Measurements from ENCODE around the gene WDR46. TPM values are rescaled to one million over a fixed set of nuclear protein-coding genes. Genes with fewer than 3 reads are reported as not detected.
"Not testable (repeated sequence)": the region's sequence is repeated elsewhere in the genome, so short reads cannot be mapped to it uniquely, and the experiment has no call there.

WDR46 gene
- total RNA-seq, 2 experiments from 2014 or later, result 37.5 to 41.7 TPM

DNA sequence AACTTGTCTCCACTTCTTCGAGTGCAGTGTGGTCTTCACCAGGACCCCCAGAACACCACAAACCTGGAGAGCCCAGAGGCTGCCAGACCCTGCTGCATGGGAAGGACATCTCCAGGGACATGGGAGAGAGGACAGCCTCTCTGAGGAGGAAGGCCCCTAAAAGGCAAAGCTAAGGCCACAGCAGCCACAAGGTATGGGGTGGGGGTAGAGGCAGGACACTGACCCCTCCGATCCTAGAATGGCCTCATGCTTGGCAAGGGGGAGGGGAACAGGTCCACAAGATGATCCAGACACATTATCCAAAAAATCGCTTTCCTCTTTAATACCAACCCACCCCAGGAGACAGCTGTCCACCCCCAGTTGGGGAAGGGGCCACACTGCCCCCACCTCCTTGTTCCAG, 10.2 kb downstream of the WDR46 start:
- peak overlapping the region; percentile 98 for H3K27ac Mint-ChIP-seq
- no peak for DNase-seq
- ChIA-PET POLR2A (interaction anchor here (2.4 to 7.2 kb wide), 6 partner anchors 14 to 66 kb away, joined by 9 to 234 read pairs (median 20); partner anchors contain the start of genes PFDN6, RGL2, TAPBP and WDR46), CTCF (interaction anchor here (0.6 to 2.4 kb wide), 4 partner anchors 11 to 147 kb away, joined by 3 to 20 read pairs (median 12); partner anchors contain the start of genes PFDN6 and WDR46)
- H3K36me3 Mint-ChIP-seq (ENCODE audit: low read depth), result peaks cover 77% of the 10 kb centered on the region
- H3K27me3 Mint-ChIP-seq, result no peaks in the 10 kb centered on the region
- H3K4me1 Mint-ChIP-seq, result peaks cover 55% of the 10 kb centered on the region
- H3K4me3 Mint-ChIP-seq, result peak overlapping the region; percentile 92
- no peaks in the 10 kb centered on the region for H3K9me3 Mint-ChIP-seq

DNA sequence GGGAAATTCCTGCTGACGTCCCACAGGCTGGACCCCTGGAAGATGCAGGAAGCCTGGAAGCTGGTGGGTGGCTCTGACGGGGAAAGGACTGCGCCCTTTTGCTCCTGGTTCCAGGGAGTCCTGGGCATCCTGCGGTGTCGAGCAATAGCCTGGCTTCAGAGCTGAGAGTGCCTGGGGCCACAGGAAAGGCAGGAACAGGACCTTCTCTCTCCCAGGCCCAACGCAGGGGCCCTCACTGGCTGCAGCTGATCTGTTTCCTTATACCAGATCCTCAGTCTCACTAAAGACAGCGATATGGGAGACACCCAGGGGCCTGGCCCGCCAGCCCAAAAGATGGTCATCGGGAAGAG, 10.7 kb downstream of the WDR46 start:
- ChIA-PET CTCF (interaction anchor here (0.9 to 2.4 kb wide), 4 partner anchors 11 to 148 kb away, joined by 4 to 20 read pairs (median 13); partner anchors contain the start of genes PFDN6, WDR46 and ZBTB22), POLR2A (interaction anchor here (2.2 to 7.2 kb wide), 7 partner anchors 15 to 112 kb away, joined by 6 to 234 read pairs (median 12); partner anchors contain the start of genes PFDN6, RGL2, TAPBP and WDR46)
- no peak for DNase-seq
- Mint-ChIP-seq H3K27me3 (no peaks in the 10 kb centered on the region), H3K36me3 (ENCODE audit: low read depth) (peaks cover 81% of the 10 kb centered on the region), H3K4me3 (peak overlapping the region; percentile 92), H3K9me3 (no peaks in the 10 kb centered on the region), H3K27ac (peak overlapping the region; percentile 98), H3K4me1 (peaks cover 59% of the 10 kb centered on the region)

DNA sequence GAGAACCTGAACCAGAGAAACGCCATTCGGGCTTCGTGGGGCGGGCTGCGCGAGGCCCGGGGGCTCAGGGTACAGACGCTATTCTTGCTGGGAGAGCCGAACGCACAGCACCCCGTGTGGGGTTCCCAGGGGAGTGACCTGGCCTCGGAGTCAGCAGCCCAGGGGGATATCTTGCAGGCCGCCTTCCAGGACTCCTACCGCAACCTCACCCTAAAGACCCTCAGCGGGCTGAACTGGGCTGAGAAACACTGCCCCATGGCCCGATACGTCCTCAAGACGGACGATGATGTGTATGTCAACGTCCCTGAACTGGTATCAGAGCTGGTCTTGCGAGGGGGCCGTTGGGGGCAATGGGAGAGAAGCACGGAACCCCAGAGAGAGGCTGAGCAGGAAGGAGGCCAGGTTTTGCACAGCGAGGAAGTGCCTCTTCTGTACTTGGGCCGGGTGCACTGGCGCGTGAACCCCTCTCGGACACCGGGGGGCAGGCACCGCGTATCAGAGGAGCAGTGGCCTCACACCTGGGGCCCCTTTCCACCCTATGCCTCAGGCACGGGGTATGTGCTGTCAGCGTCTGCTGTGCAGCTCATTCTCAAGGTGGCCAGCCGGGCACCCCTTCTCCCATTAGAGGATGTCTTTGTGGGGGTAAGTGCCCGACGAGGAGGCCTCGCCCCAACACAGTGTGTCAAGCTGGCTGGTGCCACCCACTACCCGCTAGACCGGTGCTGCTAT, 11.2 kb downstream of the WDR46 start:
- Mint-ChIP-seq H3K27me3 (no peaks in the 10 kb centered on the region), H3K4me1 (peaks cover 65% of the 10 kb centered on the region), H3K4me3 (peak overlapping the region; percentile 92), H3K27ac (peak overlapping the region; percentile 98), H3K36me3 (ENCODE audit: low read depth) (peaks cover 84% of the 10 kb centered on the region), H3K9me3 (no peaks in the 10 kb centered on the region)
- peak; percentile 44 for DNase-seq
- ChIA-PET POLR2A (interaction anchor here (0.8 to 7.2 kb wide), 15 partner anchors 11 to 433 kb away, joined by 3 to 234 read pairs (median 9); partner anchors contain the start of genes PFDN6, RGL2, RING1 and TAPBP), CTCF (interaction anchor here (0.7 to 2.7 kb wide), 16 partner anchors 12 to 148 kb away, joined by 3 to 21 read pairs (median 5); partner anchors contain the start of genes PFDN6, RGL2, WDR46 and ZBTB22)

DNA sequence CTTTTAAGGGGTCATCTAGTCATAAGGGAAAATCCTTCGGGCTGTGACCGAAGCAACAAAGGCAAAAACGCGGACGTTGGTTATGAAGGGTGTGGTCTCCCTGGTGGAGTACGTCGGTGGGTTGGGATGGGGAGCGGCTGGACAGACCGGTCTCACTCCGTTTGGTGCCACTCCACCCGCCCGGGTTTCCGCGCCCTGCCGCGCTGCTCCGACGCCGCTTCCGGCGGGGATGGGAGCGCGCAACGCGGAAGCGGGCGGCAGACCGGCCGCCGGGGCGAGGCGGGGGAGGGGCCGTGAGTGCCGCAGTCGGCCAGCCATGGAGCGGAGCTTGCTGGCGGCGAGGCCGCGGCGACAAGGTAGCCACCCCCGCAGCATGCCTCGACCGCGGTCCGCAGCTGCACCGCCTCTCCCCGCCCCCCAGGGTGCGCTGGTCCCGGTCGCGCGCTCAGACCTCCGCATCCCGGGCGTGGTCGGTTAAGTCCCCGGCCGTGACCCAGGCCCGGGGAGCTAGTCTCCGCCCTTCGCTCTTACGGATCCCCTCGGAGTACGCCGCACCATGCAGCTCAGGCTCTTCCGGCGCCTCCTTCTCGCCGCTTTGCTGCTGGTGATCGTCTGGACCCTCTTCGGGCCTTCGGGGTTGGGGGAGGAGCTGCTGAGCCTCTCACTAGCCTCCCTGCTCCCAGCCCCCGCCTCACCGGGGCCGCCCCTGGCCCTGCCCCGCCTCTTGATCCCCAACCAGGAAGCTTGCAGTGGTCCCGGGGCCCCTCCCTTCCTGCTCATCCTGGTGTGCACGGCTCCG, 12.0 kb downstream of the WDR46 start, which contains the start of gene B3GALT4:
Gene B3GALT4 (plus strand): TSS at position 260 of the 799 bp plus-strand sequence. CDS start 297 bp downstream, at position 557.
- peak; percentile 79 for DNase-seq
- H3K36me3 Mint-ChIP-seq (ENCODE audit: low read depth), result peaks cover 84% of the 10 kb centered on the region
- CTCF ChIA-PET, result interaction anchor here (0.6 to 2.7 kb wide), 19 partner anchors 13 to 247 kb away, joined by 3 to 21 read pairs (median 4); partner anchors contain the start of genes KIFC1, PFDN6, RGL2 and WDR46

DNA sequence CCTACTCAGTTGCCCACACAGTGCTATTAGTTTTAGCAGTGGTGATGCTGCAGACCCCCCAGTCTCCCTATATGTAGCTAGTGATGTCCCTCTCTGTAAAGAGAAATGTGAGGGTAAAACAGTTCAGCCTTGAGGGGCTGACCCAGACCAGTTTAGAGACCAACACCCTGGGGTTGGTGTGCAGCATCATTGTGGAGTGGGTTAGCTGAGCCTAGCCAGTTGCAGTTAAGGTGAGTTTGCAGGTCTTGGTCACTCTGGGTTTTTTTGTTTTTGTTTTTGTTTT, 12.5 kb downstream of the WDR46 start:
- no peaks in the 10 kb centered on the region for H3K27me3 Mint-ChIP-seq
- no peaks in the 10 kb centered on the region for H3K9me3 Mint-ChIP-seq
- peaks cover 70% of the 10 kb centered on the region for H3K4me1 Mint-ChIP-seq
- peak overlapping the region; percentile 92 for H3K4me3 Mint-ChIP-seq
- DNase-seq, result no peak
- CTCF ChIA-PET, result interaction anchor here (0.6 to 2.7 kb wide), 13 partner anchors 13 to 247 kb away, joined by 3 to 21 read pairs (median 5); partner anchors contain the start of genes PFDN6, RGL2, WDR46 and ZBTB22
- peak overlapping the region; percentile 98 for H3K27ac Mint-ChIP-seq
- POLR2A ChIA-PET, result interaction anchor here (0.6 to 7.2 kb wide), 12 partner anchors 13 to 435 kb away, joined by 3 to 234 read pairs (median 9); partner anchors contain the start of genes PFDN6, RGL2, RING1 and TAPBP
- H3K36me3 Mint-ChIP-seq (ENCODE audit: low read depth), result peaks cover 88% of the 10 kb centered on the region

More for the DNA sequence above, 12.0 kb downstream of the WDR46 start, which contains the start of gene B3GALT4:
- POLR2A ChIA-PET, result interaction anchor here (0.8 to 7.2 kb wide), 15 partner anchors 10 to 434 kb away, joined by 3 to 234 read pairs (median 6); partner anchors contain the start of genes PFDN6, RGL2, RING1 and TAPBP
- H3K4me1 Mint-ChIP-seq, result peaks cover 70% of the 10 kb centered on the region
- H3K27ac Mint-ChIP-seq, result peak within 1 kb of the TSS; percentile 98
- no peaks in the 10 kb centered on the region for H3K27me3 Mint-ChIP-seq
- H3K9me3 Mint-ChIP-seq, result no peaks in the 10 kb centered on the region
- H3K4me3 Mint-ChIP-seq, result peak within 1 kb of the TSS; percentile 92

DNA sequence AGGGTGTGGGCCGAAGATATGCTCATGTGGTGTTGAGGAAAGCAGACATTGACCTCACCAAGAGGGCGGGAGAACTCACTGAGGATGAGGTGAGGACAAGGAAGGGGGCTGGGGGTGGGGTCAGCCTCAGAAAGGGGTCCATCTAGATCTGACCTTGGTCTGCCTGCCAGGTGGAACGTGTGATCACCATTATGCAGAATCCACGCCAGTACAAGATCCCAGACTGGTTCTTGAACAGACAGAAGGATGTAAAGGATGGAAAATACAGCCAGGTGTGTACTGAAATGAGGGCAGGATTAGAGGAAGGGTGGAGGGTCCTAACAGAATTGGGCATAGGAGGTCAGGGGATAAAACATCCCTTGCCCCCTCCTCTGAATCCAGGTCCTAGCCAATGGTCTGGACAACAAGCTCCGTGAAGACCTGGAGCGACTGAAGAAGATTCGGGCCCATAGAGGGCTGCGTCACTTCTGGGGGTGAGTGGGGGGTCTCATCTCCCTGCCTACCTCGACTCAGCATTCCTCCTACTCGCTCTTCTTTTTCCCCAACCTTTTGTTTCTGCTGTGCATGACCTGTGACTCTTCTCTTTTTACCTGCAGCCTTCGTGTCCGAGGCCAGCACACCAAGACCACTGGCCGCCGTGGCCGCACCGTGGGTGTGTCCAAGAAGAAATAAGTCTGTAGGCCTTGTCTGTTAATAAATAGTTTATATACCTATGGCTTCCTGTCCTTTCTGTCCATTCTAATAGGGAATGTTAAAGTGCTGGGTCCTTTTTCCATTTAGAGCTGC, 13.1 kb downstream of the WDR46 start:
- not testable (repeated sequence) for H3K27me3 Mint-ChIP-seq, DNase-seq, H3K9me3 Mint-ChIP-seq
- ChIA-PET POLR2A (interaction anchor here (0.6 to 7.2 kb wide), 13 partner anchors 11 to 435 kb away, joined by 3 to 234 read pairs (median 6); partner anchors contain the start of genes PFDN6, RGL2, RING1 and TAPBP), CTCF (interaction anchor here (0.6 to 2.7 kb wide), 7 partner anchors 23 to 248 kb away, joined by 3 to 21 read pairs (median 3); partner anchors contain the start of gene RGL2)
- H3K36me3 Mint-ChIP-seq (ENCODE audit: low read depth), result peaks cover 85% of the 10 kb centered on the region
- H3K27ac Mint-ChIP-seq, result peak overlapping the region; percentile 98
- peaks cover 67% of the 10 kb centered on the region for H3K4me1 Mint-ChIP-seq
- peak overlapping the region; percentile 92 for H3K4me3 Mint-ChIP-seq

DNA sequence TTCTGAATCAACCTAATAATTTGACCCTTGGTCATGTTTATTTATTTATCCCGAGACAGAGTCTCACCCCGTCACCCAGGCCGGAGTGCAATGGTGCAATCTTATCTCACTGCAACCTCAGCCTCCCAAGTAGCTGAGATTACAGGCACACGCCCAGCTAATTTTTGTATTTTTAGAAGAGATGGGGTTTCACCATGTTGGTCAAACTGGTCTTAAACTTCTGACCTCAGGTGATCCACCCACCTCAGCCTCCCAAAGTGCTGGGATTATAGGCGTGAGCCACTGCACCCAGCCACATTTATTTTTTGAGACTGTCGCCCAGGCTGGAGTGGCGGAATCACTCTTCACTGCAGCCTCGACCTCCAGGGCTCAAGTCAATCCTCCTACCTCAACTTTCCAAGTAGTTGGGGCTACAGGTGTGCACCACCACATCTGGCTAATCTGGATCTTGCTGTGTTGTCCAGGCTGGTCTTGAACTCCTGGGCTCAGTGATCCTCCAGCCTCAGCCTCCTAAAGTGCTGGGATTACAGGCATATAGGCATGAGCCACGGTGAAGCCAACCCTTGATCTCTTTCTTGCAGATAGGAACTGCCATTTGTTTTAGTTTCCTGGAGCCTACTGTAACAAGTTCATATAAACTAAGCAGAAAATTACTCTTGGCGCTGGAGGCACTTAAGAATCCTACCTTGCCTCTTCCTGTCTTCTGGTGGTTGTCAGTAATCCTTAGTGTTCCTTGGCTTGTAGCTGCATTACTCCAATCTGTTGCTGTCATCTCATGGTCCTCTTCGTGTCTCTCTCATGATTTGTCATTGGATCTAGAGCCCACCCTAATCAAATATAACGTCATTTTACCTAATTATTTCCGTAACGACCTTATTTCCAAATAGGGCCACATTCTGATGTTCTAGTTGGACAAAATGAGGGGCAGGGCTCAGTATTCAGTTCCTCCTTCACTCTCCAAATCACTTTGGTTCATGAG, 14.8 kb downstream of the WDR46 start:
- H3K4me3 Mint-ChIP-seq, result peak overlapping the region; percentile 92
- ChIA-PET POLR2A (interaction anchor here (0.6 to 2.0 kb wide), 5 partner anchors 13 to 302 kb away, joined by 3 to 7 read pairs (median 3); partner anchors contain the start of genes CUTA, PFDN6 and WDR46), CTCF (interaction anchor here (1.8 kb wide), 1 partner anchor 25 kb away, joined by 5 read pairs; the partner anchor contains the start of gene RGL2)
- H3K27ac Mint-ChIP-seq, result peak overlapping the region; percentile 99
- DNase-seq, result no peak
- no peaks in the 10 kb centered on the region for H3K27me3 Mint-ChIP-seq
- peaks cover 73% of the 10 kb centered on the region for H3K4me1 Mint-ChIP-seq
- peaks cover 83% of the 10 kb centered on the region for H3K36me3 Mint-ChIP-seq (ENCODE audit: low read depth)
- no peaks in the 10 kb centered on the region for H3K9me3 Mint-ChIP-seq

DNA sequence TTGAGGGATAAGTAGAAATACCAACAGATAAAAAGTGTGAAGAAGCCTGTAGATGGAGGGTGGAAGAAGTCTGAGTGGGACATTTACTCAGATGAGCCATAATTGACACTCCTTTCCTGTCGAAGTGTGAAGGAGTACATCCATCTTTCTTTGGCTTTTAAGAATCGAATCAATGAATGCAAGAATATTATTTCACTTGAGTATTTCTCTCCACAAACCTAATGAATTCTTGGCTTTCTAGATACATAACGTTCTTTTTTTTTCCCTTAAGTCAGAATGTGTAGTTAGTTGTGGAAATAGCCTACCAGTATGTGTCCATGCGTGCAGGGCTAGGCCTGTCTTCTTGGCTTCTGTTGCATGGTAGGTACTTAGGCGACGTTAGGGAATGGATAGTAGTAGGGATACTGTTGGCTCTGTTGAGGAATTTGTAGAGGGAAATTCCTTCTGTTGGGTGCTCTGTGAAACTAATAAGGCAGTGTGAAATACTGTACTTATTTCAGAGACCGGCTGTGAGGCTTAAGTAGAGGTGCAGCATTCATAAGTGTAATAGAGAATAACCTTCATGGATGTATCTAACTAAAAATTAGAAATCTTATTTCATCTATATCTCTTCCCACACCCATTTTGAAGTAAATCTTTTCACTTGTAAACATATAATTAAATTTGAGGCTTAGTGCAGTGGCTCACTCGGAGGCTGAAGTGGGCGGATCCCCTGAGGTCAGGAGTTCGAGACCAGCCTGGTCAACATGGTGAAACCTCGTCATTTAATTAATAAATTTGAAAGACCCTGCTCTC, 15.7 kb downstream of the WDR46 start:
- Mint-ChIP-seq H3K27ac (peak overlapping the region; percentile 99), H3K4me1 (peaks cover 69% of the 10 kb centered on the region), H3K27me3 (no peaks in the 10 kb centered on the region), H3K9me3 (no peaks in the 10 kb centered on the region), H3K36me3 (ENCODE audit: low read depth) (peaks cover 84% of the 10 kb centered on the region), H3K4me3 (peak overlapping the region; percentile 92)
- no peak for DNase-seq
- POLR2A ChIA-PET, result interaction anchor here (0.6 to 4.2 kb wide), 13 partner anchors 8 to 429 kb away, joined by 3 to 76 read pairs (median 14); partner anchors contain the start of genes BAK1, CUTA, PFDN6 and PSMB8
- CTCF ChIA-PET, result interaction anchor here (1.9 kb wide), 1 partner anchor 26 kb away, joined by 10 read pairs; no protein-coding TSS in a partner anchor

DNA sequence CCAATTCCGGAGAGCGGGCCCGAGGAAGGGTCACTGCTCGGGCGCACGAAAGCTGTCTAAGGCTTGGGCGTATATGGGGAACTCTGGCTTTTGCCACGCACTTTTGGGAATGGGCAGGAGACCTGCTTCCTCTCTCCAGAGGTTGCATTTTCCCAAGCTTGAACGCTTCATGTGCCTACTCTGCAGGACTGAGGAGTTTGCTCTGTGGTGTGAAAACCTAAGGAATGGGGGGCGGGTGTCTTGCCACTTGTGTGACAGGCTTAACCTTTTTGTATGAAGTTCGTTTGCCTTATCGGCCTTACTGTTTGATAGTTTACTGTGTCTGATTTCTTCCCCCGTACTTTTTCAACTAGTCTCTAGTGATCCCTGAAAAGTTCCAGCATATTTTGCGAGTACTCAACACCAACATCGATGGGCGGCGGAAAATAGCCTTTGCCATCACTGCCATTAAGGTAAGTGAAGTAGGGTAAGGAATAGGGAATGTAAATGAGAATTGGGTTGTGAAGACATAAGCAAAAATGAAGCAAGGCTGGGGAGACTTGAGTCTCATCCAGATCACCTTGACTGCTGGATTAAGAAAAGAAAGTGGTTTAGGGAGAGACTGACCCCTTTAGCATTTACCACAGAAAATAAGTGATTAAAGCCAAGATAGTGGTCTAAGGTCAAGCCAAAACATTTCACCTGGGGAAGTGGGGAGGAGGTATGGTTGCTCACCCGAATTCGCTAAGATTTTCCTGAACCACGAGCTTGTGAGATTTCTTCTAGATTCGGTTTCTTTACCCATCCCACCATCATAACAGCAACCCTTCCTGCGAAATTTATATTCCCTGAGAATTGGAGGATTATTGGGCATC, 16.5 kb downstream of the WDR46 start:
- no peaks in the 10 kb centered on the region for H3K9me3 Mint-ChIP-seq
- H3K4me3 Mint-ChIP-seq, result peak overlapping the region; percentile 92
- H3K27ac Mint-ChIP-seq, result peak overlapping the region; percentile 99
- CTCF ChIA-PET, result interaction anchor here (1.3 to 2.2 kb wide), 7 partner anchors 17 to 301 kb away, joined by 3 to 27 read pairs (median 6); partner anchors contain the start of genes HSD17B8, PFDN6, RING1 and WDR46
- peaks cover 84% of the 10 kb centered on the region for H3K36me3 Mint-ChIP-seq (ENCODE audit: low read depth)
- H3K27me3 Mint-ChIP-seq, result no peaks in the 10 kb centered on the region
- H3K4me1 Mint-ChIP-seq, result peaks cover 65% of the 10 kb centered on the region
- DNase-seq, result no peak
- POLR2A ChIA-PET, result interaction anchor here (0.7 to 4.2 kb wide), 32 partner anchors 9 to 1082 kb away, joined by 3 to 76 read pairs (median 6); partner anchors contain the start of genes BAK1, BRD2, CUTA and PFDN6

Measured in activated CD4-positive, alpha-beta memory T cell treated with anti-CD3 and anti-CD28 coated beads, Interleukin-2, amount 10 ng/mL, durations not matched to agents 7 days and 5 days (primary cell).